ENCODE data around the gene FAM184A. TPM values are rescaled to one million over a fixed set of nuclear protein-coding genes. Genes with fewer than 3 reads are reported as not detected.
"Not testable (repeated sequence)": the region's sequence is repeated elsewhere in the genome, so short reads cannot be mapped to it uniquely, and the experiment has no call there.

Gene FAM184A
- total RNA-seq, 6 donors from 2014 or later, result 8.4 to 75.4 (median 39.5) TPM

DNA sequence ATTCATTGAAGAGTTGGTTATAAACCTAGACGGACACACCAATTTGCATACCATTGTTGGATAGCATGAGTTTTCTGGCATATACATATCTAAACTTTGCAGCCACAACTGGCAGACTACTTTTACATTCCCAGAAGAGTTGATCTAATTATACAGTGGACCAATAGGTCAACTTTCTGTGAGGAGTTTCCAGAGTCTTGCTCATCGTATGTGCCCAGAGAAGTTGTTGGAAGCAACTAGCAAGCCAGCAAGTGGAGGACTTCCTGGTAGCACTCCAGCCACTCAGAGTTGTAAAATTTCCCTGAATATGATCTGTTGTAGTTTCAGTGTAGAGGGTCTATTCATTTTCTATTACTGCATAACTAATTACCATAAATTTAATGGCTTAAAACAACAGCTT lies 47.1 kb upstream of the FAM184A start:
- DNase-seq (no peak), ATAC-seq (ENCODE audit: low FRiP score in 2 of 2) (no peak)
- H3K27ac ChIP-seq, result no peak overlapping the region
- no peaks in the 10 kb centered on the region for H3K9me3 ChIP-seq
- TF ChIP-seq EP300 (IDR thresholded peaks at IDR 0.05) (no peak), POLR2AphosphoS5 (IDR thresholded peaks at IDR 0.05) (no peak), POLR2A (IDR thresholded peaks at IDR 0.05) (no peak)
- TF ChIP-seq, protein P1, sequence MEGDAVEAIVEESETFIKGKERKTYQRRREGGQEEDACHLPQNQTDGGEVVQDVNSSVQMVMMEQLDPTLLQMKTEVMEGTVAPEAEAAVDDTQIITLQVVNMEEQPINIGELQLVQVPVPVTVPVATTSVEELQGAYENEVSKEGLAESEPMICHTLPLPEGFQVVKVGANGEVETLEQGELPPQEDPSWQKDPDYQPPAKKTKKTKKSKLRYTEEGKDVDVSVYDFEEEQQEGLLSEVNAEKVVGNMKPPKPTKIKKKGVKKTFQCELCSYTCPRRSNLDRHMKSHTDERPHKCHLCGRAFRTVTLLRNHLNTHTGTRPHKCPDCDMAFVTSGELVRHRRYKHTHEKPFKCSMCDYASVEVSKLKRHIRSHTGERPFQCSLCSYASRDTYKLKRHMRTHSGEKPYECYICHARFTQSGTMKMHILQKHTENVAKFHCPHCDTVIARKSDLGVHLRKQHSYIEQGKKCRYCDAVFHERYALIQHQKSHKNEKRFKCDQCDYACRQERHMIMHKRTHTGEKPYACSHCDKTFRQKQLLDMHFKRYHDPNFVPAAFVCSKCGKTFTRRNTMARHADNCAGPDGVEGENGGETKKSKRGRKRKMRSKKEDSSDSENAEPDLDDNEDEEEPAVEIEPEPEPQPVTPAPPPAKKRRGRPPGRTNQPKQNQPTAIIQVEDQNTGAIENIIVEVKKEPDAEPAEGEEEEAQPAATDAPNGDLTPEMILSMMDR (IDR thresholded peaks at IDR 0.05), result no peak
- H3K36me3 ChIP-seq, result no peaks in the 10 kb centered on the region
- WGBS, 2 donors, result 57 to 77% methylated on average over 2 of the region's 2 CpGs
- H3K4me3 ChIP-seq, result no peak overlapping the region
- H3K4me1 ChIP-seq, result peaks cover 5 to 15% (median 7%) of the 10 kb centered on the region in 4 donors
- H3K27me3 ChIP-seq, result no peaks in the 10 kb centered on the region

DNA sequence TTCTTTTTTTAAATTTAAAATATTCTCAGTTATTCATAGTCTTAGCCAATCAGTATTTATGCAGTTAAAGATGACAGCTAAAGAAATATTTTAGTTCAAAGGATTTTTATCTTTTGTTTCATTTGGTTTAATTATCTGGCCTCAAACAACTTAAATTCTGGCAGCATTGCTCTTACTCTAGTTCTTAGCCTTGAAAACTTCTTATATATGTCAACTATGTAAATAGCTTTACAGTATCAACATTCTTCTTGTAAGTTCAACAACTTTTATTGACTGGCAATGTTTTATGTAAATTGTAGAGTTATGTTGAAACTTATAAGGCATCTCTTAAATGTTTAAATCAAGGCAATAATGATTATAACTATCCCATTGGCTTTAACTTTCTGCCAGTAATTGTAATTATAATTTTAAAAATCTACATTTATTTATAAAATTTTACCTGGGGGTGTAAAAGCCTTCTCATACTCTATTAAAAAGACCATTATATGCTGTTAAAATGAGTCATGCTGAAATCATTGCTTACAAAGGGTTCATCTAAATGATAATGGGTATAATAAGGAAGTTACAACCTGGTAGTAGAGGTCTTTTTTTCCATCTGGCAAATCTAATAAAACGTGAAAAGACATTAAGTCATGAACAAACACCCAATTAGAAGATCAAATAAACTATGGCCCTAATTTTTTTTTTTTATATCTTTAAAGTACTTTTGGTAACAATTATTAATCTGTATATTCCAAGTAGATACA lies 45.8 kb upstream of the FAM184A start:
- no peak for ATAC-seq (ENCODE audit: low FRiP score in 2 of 2)
- 38 to 46% methylated on average over 1 of the region's 1 CpG for WGBS, 2 donors
- no peak for TF ChIP-seq EP300 (IDR thresholded peaks at IDR 0.05)
- no peak for TF ChIP-seq POLR2AphosphoS5 (IDR thresholded peaks at IDR 0.05)
- TF ChIP-seq, protein P1 (IDR thresholded peaks at IDR 0.05), result no peak
- TF ChIP-seq POLR2A (IDR thresholded peaks at IDR 0.05), result no peak

DNA sequence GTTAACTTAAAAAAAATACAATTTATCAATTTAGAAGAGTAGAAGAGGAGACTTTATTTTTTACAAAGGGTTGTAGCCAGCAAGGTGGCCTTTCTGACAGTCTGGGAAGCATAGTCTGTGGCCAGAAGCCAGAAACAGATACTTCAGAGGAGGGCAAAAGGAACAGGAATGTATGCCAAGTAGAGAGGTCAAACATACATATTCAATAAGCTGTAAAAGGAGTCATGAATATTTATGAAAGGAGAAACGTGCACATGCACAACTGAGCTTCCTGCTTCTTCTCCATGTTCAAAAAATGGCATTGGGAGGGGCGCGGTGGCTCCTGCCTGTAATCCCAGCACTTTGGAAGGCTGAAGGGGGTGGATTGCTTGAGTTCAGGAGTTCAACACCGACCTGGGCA lies 43.9 kb upstream of the FAM184A start:
- DNase-seq, result no peak
- ATAC-seq (ENCODE audit: low FRiP score in 2 of 2), result no peak
- WGBS, 2 donors, result 74 to 81% methylated on average over 4 of the region's 4 CpGs
- no peak overlapping the region for H3K4me3 ChIP-seq
- no peaks in the 10 kb centered on the region for H3K27me3 ChIP-seq
- no peaks in the 10 kb centered on the region for H3K36me3 ChIP-seq
- H3K27ac ChIP-seq, result no peak overlapping the region
- TF ChIP-seq POLR2A (IDR thresholded peaks at IDR 0.05), result no peak
- no peak for TF ChIP-seq EP300 (IDR thresholded peaks at IDR 0.05)
- TF ChIP-seq POLR2AphosphoS5 (IDR thresholded peaks at IDR 0.05), result no peak
- TF ChIP-seq, protein P1 (IDR thresholded peaks at IDR 0.05), result no peak
- H3K4me1 ChIP-seq, result no peaks in the 10 kb centered on the region
- H3K9me3 ChIP-seq, result no peaks in the 10 kb centered on the region

More for the DNA sequence above, 45.8 kb upstream of the FAM184A start:
- Histone ChIP-seq H3K27ac (no peak overlapping the region), H3K36me3 (no peaks in the 10 kb centered on the region), H3K4me1 (peaks cover 0 to 5% (median 3%) of the 10 kb centered on the region in 4 donors), H3K9me3 (no peaks in the 10 kb centered on the region), H3K4me3 (no peak overlapping the region), H3K27me3 (no peaks in the 10 kb centered on the region)
- no peak for DNase-seq

DNA sequence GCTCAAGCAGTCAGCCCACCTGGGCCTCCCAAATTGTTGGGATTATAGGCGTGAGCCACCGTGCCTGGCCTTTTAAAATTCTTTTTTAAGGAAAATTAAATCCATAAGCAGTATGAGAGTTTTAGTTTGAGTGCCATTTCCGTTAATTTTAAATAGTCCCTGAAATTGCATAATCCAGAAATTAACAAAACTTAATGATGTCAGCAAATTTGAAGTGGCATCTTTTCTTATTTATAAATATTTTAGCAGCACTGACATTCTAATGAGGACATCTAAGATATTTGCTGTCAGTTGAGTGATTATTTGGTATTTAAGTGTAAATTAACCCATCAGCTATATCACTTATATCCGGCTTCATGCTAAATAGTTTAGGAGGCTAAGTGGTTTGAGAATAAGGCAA lies 42.9 kb upstream of the FAM184A start:
- no peak for TF ChIP-seq POLR2AphosphoS5 (IDR thresholded peaks at IDR 0.05)
- no peak for TF ChIP-seq POLR2A (IDR thresholded peaks at IDR 0.05)
- TF ChIP-seq EP300 (IDR thresholded peaks at IDR 0.05), result no peak
- TF ChIP-seq, protein P1 (IDR thresholded peaks at IDR 0.05), result no peak
- 88 to 93% methylated on average over 4 of the region's 4 CpGs for WGBS, 2 donors
- H3K36me3 ChIP-seq, result no peaks in the 10 kb centered on the region
- no peak for DNase-seq
- no peak overlapping the region for H3K4me3 ChIP-seq
- H3K4me1 ChIP-seq, result no peaks in the 10 kb centered on the region
- no peak for ATAC-seq (ENCODE audit: low FRiP score in 2 of 2)
- no peak overlapping the region for H3K27ac ChIP-seq
- no peaks in the 10 kb centered on the region for H3K9me3 ChIP-seq
- H3K27me3 ChIP-seq, result no peaks in the 10 kb centered on the region

DNA sequence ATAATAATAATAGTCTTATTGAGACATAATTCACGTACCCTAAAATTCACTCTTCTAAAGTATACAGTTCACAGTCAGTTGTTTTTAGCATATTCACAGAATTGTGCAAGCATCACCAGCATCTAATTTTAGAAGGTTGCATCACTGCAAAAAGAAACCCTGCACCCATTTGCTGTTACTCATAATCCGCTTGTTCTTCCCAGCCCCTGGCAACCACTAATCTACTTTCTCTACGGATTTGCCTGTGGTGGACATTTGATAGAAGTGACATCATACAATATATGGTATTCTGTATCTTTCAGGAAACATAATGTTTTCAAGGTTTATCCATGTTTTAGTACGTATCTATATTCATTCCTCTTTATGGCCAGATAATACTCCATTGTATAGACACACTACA lies 41.5 kb upstream of the FAM184A start:
- H3K36me3 ChIP-seq, result no peaks in the 10 kb centered on the region
- no peak for DNase-seq
- ATAC-seq (ENCODE audit: low FRiP score in 2 of 2), result peak in 1 of 2 donors; percentile 78
- TF ChIP-seq POLR2AphosphoS5 (IDR thresholded peaks at IDR 0.05), result no peak
- no peak for TF ChIP-seq POLR2A (IDR thresholded peaks at IDR 0.05)
- TF ChIP-seq, protein P1 (IDR thresholded peaks at IDR 0.05), result no peak
- peak in 1 of 4 donors; percentile 24 for TF ChIP-seq EP300 (IDR thresholded peaks at IDR 0.05)
- 64 to 76% methylated on average over 4 of the region's 4 CpGs for WGBS, 2 donors
- no peak overlapping the region for H3K27ac ChIP-seq
- H3K27me3 ChIP-seq, result no peaks in the 10 kb centered on the region
- H3K4me3 ChIP-seq, result no peak overlapping the region
- H3K4me1 ChIP-seq, result no peaks in the 10 kb centered on the region
- no peaks in the 10 kb centered on the region for H3K9me3 ChIP-seq

DNA sequence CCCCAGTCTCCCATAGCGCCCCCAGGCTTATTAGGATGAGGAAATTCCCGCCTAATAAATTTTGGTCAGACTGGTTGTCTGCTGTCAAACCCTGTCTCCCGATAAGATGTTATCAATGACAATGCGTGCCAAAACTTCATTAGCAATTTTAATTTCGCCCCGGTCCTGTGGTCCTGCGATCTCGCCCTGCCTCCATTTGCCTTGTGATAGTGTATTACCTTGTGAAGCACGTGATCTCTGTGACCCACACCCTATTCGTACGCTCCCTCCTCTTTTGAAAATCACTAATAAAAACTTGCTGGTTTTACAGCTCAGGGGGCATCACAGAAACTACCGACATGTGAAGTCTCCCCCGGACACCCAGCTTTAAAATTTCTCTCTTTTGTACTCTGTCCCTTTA lies 40.6 kb upstream of the FAM184A start:
- not testable (repeated sequence) for H3K36me3 ChIP-seq; H3K4me1 ChIP-seq; H3K27me3 ChIP-seq; H3K27ac ChIP-seq; ATAC-seq (ENCODE audit: low FRiP score in 2 of 2); H3K4me3 ChIP-seq; H3K9me3 ChIP-seq; DNase-seq
- 85 to 89% methylated on average over 13 of the region's 13 CpGs for WGBS, 2 donors
